GM12892 (cell line): ENCODE results near the gene DYRK1A.

Source experiments
- POLR2A ChIP-seq: IDR thresholded peaks from 2 replicates; pipeline ENCODE4 v1.6.1; 2011; ENCODE audit warnings: low read depth, low read length, control low read depth
- POLR2AphosphoS5 ChIP-seq: IDR thresholded peaks from 2 replicates; pipeline ENCODE4 v1.6.1; 2011; ENCODE audit warnings: low read depth, low read length, control low read depth

DNA sequence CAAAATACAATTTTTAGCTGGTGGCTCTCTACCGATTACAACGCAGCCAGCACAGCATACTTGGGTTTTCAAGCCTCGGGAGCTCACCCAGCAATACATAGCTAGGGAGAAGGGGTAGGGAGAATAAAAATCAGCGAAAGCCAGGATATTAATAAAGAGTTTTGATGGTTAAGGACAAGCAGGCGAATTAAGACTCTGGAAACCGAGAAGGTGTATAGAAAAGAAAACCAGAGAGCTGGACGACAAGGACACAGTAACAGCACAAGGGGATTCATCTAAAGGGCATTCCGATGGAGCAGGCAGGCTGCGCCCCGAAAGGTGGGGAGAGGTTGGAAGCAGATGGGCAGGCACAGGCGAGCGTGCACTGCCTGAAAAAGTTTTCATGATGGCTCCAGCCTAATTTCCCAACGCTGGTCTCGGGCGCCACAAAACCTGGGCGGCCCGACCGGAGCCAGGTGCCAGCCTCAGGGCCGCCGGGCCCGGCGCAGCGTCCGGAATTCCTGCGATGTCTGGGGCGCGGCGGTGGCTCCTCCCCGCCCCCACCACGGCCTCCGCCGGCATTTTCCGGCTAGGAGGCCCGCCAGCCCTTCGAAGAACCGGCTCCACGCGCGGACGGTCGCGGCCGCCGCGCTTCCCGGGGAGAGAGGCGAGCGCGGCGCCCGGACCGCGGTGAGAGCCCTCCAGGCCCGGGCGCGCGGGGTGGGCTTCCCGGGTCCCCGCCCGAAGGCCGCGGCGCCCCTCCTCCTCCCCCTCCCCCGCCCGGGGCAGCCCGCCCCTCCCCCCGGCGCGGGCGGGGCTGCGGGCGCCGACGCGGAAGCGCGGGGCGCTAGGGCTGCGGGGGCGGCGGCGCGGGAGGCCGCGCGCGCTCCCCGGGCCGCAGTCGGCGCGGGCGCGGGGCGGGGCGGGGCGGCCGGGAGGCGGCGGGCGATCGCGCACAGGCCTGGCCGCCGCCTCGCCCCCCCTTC lies 774 bp upstream of the DYRK1A start:
- TF ChIP-seq POLR2A (peak; percentile 69; the same call in 1 of the 2 replicates), POLR2AphosphoS5 (peak; percentile 43)
